WI38 (cell line): ENCODE results near the gene KIT.

Experiments
- H3K4me3 ChIP-seq: 2 replicates; pipeline ENCODE4 v1.5.1; 2011; ENCODE audit warnings: low read depth, mild to moderate bottlenecking, control low read depth, low read length
- CTCF ChIP-seq: IDR thresholded peaks from 2 replicates; pipeline ENCODE4 v1.5.1; 2012; ENCODE audit warnings: low read depth, mild to moderate bottlenecking, control low read depth, low read length

The KIT gene

GRCh38 chr4:54779036-54779435 lies 121.3 kb downstream of the KIT start:
- TF ChIP-seq CTCF, result no peak
- no peak overlapping the region for H3K4me3 ChIP-seq

- TF ChIP-seq CTCF, result no peak
- no peak overlapping the region for H3K4me3 ChIP-seq
These were observed 121.9 kb downstream of the KIT start for GRCh38 chr4:54779476-54780148.

- H3K4me3 ChIP-seq, result no peak overlapping the region
- TF ChIP-seq CTCF, result no peak
These were observed 122.4 kb downstream of the KIT start for GRCh38 chr4:54780149-54780495.

GRCh38 chr4:54781756-54782155 lies 124.0 kb downstream of the KIT start:
- TF ChIP-seq CTCF, result no peak

GRCh38 chr4:54783402-54784110 lies 125.8 kb downstream of the KIT start:
- no peak for TF ChIP-seq CTCF
- H3K4me3 ChIP-seq, result no peak overlapping the region

More at GRCh38 chr4:54781756-54782155, 124.0 kb downstream of the KIT start:
- no peak overlapping the region for H3K4me3 ChIP-seq

GRCh38 chr4:54784161-54784671 lies 126.5 kb downstream of the KIT start:
- no peak for TF ChIP-seq CTCF
- no peak overlapping the region for H3K4me3 ChIP-seq
